Measurements from ENCODE around the gene ERFL. TPM values are rescaled to one million over a fixed set of nuclear protein-coding genes. Genes with fewer than 3 reads are reported as not detected.
A peak's percentile ranks its signal among the peaks of the same experiment; 100 is the strongest.

The ERFL gene
- total RNA-seq, 1 donor from 2014 or later, result not detected

DNA sequence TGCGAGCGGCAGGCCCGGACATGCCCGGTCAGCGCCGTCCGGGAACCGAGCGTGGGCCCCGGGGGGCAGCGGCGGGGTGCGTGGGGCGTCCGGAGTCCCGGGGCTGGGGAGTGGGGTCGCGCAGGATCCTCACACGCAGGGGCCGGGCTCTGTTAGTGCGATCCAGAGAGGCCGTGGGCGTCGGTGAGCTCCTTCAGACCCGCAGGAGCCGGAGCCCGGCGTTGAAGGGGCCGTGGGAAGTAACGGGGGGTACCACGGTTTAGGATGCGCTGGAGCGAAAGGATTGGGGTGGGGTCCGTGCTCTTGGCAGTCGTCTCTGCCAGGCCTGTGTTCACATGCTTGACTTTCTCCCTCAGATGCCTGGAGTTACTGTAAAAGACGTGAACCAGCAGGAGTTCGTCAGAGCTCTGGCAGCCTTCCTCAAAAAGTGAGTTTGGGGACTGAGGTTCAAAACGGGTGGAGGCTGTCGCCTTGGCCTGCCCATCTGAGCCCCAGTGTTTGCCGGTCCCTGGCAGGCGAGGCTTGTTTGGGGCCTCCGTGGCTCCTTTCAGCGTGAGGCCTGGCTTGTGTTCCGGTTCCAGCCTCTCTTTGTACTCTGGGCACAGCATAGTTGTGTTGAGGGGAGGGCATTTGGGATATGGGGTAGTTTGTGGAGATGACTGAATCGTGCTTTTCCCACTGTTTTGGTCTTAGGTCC, 67.7 kb downstream of the ERFL start:
- peak overlapping the region; percentile 99 for H3K27ac ChIP-seq (replicated peaks)
- peaks cover 6% of the 10 kb centered on the region for H3K27me3 ChIP-seq (ENCODE audit: low read depth)
- H3K4me1 ChIP-seq, result peaks cover 54% of the 10 kb centered on the region
- H3K9me3 ChIP-seq (replicated peaks), result no peaks in the 10 kb centered on the region
- H3K36me3 ChIP-seq, result peaks cover 47% of the 10 kb centered on the region
- TF ChIP-seq, protein P1, sequence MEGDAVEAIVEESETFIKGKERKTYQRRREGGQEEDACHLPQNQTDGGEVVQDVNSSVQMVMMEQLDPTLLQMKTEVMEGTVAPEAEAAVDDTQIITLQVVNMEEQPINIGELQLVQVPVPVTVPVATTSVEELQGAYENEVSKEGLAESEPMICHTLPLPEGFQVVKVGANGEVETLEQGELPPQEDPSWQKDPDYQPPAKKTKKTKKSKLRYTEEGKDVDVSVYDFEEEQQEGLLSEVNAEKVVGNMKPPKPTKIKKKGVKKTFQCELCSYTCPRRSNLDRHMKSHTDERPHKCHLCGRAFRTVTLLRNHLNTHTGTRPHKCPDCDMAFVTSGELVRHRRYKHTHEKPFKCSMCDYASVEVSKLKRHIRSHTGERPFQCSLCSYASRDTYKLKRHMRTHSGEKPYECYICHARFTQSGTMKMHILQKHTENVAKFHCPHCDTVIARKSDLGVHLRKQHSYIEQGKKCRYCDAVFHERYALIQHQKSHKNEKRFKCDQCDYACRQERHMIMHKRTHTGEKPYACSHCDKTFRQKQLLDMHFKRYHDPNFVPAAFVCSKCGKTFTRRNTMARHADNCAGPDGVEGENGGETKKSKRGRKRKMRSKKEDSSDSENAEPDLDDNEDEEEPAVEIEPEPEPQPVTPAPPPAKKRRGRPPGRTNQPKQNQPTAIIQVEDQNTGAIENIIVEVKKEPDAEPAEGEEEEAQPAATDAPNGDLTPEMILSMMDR (IDR thresholded peaks at IDR 0.05; ENCODE audit: borderline replicate concordance), result no peak
- H3K4me3 ChIP-seq, result peak overlapping the region; percentile 95
- intact Hi-C loops (cut with micrococcal nuclease), result loop anchor here (10.0 kb wide), 1 partner anchor 74 kb away; no protein-coding TSS in a partner anchor
- DNase-seq, result no peak

GRCh38 chr19:41859618-41860418, 68.4 kb downstream of the ERFL start, which contains the start of gene RPS19:
RPS19 (plus strand) TSS chr19:41860255; CDS start chr19:41860775, 520 bp downstream.
- H3K4me3 ChIP-seq, result peak within 1 kb of the TSS; percentile 95
- H3K27ac ChIP-seq (replicated peaks), result peak within 1 kb of the TSS; percentile 99
- peak; percentile 98 for DNase-seq
- peaks cover 14% of the 10 kb centered on the region for H3K27me3 ChIP-seq (ENCODE audit: low read depth)
- H3K9me3 ChIP-seq (replicated peaks), result no peaks in the 10 kb centered on the region
- intact Hi-C loops (cut with micrococcal nuclease), result loop anchor here (10.0 kb wide), 1 partner anchor 75 kb away; no protein-coding TSS in a partner anchor
- peaks cover 47% of the 10 kb centered on the region for H3K4me1 ChIP-seq
- TF ChIP-seq, protein P1 (IDR thresholded peaks at IDR 0.05; ENCODE audit: borderline replicate concordance), result peak; percentile 76
- H3K36me3 ChIP-seq, result peaks cover 40% of the 10 kb centered on the region

GRCh38 chr19:41859213-41859617, 69.0 kb downstream of the ERFL start:
- Histone ChIP-seq H3K9me3 (replicated peaks) (no peaks in the 10 kb centered on the region), H3K4me1 (peaks cover 41% of the 10 kb centered on the region), H3K27me3 (ENCODE audit: low read depth) (peaks cover 16% of the 10 kb centered on the region), H3K36me3 (peaks cover 34% of the 10 kb centered on the region), H3K27ac (replicated peaks) (peak overlapping the region; percentile 99), H3K4me3 (peak overlapping the region; percentile 95)
- DNase-seq, result no peak
- intact Hi-C loops (cut with micrococcal nuclease), result no loop called here
- TF ChIP-seq, protein P1 (IDR thresholded peaks at IDR 0.05; ENCODE audit: borderline replicate concordance), result no peak

Small RNA genes within 50 kb of the gene (microRNA-seq; reads per million reads assigned to microRNA genes)
- not detected for gene MIR6797

Other genes with a start within 250 kb of the ERFL start
- gene CEACAM7, start 240.2 kb downstream of the ERFL start, total RNA-seq, result 0.16 TPM
- 0.19 TPM for gene CEACAM5, start 219.8 kb downstream of the ERFL start, total RNA-seq
- gene CEACAM6, start 172.9 kb downstream of the ERFL start, total RNA-seq, result 0.11 TPM
- not detected for gene CEACAM3, start 131.9 kb downstream of the ERFL start, total RNA-seq
- gene LYPD4, start 83.8 kb downstream of the ERFL start, total RNA-seq, result not detected
- not detected for gene DMRTC2, start 83.4 kb downstream of the ERFL start, total RNA-seq
- 611 TPM for gene RPS19, start 68.2 kb downstream of the ERFL start, total RNA-seq
- gene CD79A, start 51.2 kb downstream of the ERFL start, total RNA-seq, result not detected
- 28.3 TPM for gene ARHGEF1, start 45.3 kb downstream of the ERFL start, total RNA-seq
- 56.7 TPM for gene RABAC1, start 30.9 kb upstream of the ERFL start, total RNA-seq
- 375 TPM for gene ATP1A3, start 65.8 kb upstream of the ERFL start, total RNA-seq
- 2.1 TPM for gene GRIK5, start 141.8 kb upstream of the ERFL start, total RNA-seq
- 7.1 TPM for gene ZNF574, start 147.7 kb upstream of the ERFL start, total RNA-seq
- gene POU2F2, start 204.0 kb upstream of the ERFL start, total RNA-seq, result 1.2 TPM